Measurements from ENCODE around the gene MAPK14.

The MAPK14 gene

GRCh38 chr6:36139431-36139830 is 111.8 kb downstream of the MAPK14 start:
- TF ChIP-seq, protein P1, sequence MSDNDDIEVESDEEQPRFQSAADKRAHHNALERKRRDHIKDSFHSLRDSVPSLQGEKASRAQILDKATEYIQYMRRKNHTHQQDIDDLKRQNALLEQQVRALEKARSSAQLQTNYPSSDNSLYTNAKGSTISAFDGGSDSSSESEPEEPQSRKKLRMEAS (IDR thresholded peaks at IDR 0.05), result no peak
- peak; percentile 45; the same call in 1 of the 2 replicates for TF ChIP-seq RAD21 (IDR thresholded peaks at IDR 0.05; ENCODE audit: low read depth)

GRCh38 chr6:36139991-36140710 is 112.5 kb downstream of the MAPK14 start:
- TF ChIP-seq NFIC (IDR thresholded peaks at IDR 0.05) (no peak), TAF1 (IDR thresholded peaks at IDR 0.05; ENCODE audit: low read depth) (no peak), RAD21 (IDR thresholded peaks at IDR 0.05; ENCODE audit: low read depth) (no peak), TCF12 (IDR thresholded peaks at IDR 0.05; ENCODE audit: low read depth) (no peak), CEBPB (IDR thresholded peaks at IDR 0.05) (no peak), EGR1 (IDR thresholded peaks at IDR 0.05) (no peak), REST (IDR thresholded peaks at IDR 0.05; ENCODE audit: low read depth) (no peak), EP300 (IDR thresholded peaks at IDR 0.05; ENCODE audit: borderline replicate concordance) (no peak), YY1 (IDR thresholded peaks at IDR 0.05; ENCODE audit: low read depth) (no peak), CREB1 (IDR thresholded peaks at IDR 0.05; ENCODE audit: low read depth) (no peak), TEAD4 (IDR thresholded peaks at IDR 0.05) (no peak), FOXM1 (IDR thresholded peaks at IDR 0.05; ENCODE audit: borderline replicate concordance, low read depth) (no peak), USF1 (IDR thresholded peaks at IDR 0.05) (no peak)
- TF ChIP-seq, protein P1 (IDR thresholded peaks at IDR 0.05), result no peak

- TF ChIP-seq ZBTB7A (IDR thresholded peaks at IDR 0.05; ENCODE audit: low read depth) (no peak), FOXM1 (IDR thresholded peaks at IDR 0.05; ENCODE audit: borderline replicate concordance, low read depth) (no peak), REST (IDR thresholded peaks at IDR 0.05; ENCODE audit: low read depth) (no peak), TCF12 (IDR thresholded peaks at IDR 0.05; ENCODE audit: low read depth) (no peak)
- TF ChIP-seq, protein P1 (IDR thresholded peaks at IDR 0.05), result no peak
Measured at GRCh38 chr6:36141091-36141490, 113.5 kb downstream of the MAPK14 start.

DNA sequence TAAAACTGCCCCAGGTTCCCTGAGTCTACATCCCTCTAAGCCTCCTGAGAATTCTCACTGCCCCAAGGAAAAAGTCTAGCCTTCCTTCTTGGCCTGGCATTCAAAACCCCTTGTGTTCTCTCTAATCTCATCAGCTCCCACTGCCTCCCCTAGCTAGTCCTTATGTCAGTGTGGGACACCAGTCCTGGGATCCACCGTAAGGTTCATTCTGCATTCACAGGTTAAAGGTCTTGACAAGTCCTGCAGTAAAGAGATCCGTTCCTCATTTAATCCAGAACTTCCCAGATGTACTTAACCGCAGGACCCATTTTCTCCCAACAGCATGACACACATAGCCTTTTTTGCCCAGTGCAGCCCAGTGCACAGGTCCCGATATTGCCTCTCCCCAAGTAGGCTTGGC is 114.4 kb downstream of the MAPK14 start:
- no peak for TF ChIP-seq REST (IDR thresholded peaks at IDR 0.05; ENCODE audit: low read depth)
- TF ChIP-seq EP300 (IDR thresholded peaks at IDR 0.05; ENCODE audit: borderline replicate concordance), result no peak
- TF ChIP-seq RAD21 (IDR thresholded peaks at IDR 0.05; ENCODE audit: low read depth), result no peak
- no peak for TF ChIP-seq FOXM1 (IDR thresholded peaks at IDR 0.05; ENCODE audit: borderline replicate concordance, low read depth)
- TF ChIP-seq ZBTB7A (IDR thresholded peaks at IDR 0.05; ENCODE audit: low read depth), result no peak
- no peak for TF ChIP-seq TAF1 (IDR thresholded peaks at IDR 0.05; ENCODE audit: low read depth)

Data from Ishikawa (cell line).